ENCODE measurements around the gene CCM2.

DNA sequence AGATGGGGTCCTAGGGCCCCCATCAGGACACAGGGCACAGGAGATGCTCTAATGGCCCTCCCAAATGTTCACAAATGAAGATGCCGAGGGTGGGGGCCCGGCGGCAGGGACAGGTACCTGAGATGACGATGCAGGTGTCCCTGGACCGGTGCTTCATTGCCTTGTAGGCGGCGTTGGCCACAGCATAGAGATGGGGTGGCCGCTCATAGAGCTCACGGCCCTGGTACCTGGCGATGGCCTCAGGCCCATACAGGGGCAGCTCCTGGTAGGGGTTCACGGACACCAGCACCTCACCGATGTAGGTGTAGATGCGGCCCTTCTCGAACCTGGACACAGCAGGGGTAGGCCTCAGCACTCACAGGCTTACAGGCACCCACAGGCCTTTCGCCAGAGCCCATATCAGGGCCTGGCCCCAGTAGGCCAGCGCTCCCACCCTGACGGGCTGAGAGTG, 23.2 kb upstream of the CCM2 start:
- TF ChIP-seq, protein P1, sequence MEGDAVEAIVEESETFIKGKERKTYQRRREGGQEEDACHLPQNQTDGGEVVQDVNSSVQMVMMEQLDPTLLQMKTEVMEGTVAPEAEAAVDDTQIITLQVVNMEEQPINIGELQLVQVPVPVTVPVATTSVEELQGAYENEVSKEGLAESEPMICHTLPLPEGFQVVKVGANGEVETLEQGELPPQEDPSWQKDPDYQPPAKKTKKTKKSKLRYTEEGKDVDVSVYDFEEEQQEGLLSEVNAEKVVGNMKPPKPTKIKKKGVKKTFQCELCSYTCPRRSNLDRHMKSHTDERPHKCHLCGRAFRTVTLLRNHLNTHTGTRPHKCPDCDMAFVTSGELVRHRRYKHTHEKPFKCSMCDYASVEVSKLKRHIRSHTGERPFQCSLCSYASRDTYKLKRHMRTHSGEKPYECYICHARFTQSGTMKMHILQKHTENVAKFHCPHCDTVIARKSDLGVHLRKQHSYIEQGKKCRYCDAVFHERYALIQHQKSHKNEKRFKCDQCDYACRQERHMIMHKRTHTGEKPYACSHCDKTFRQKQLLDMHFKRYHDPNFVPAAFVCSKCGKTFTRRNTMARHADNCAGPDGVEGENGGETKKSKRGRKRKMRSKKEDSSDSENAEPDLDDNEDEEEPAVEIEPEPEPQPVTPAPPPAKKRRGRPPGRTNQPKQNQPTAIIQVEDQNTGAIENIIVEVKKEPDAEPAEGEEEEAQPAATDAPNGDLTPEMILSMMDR (IDR thresholded peaks at IDR 0.05) = no peak
- TF ChIP-seq POLR2A (IDR thresholded peaks at IDR 0.05) = no peak
